HL-60 (cell line): ENCODE measurements around the gene RBFOX2.

Experiments
- DNase-seq, 2 experiments: peaks; one replicate each; pipeline ENCODE4 v3.0.0-alpha.2; 2010 to 2020; ENCODE audit warnings: low read depth in 1 of 2, low spot score in 1 of 2
- H3K27ac ChIP-seq: fragments of 250-450 bp; sonication (Bioruptor Pico); replicated peaks from 2 replicates; pipeline ENCODE4 v1.5.1; 2020; ENCODE audit warnings: mild to moderate bottlenecking, moderate library complexity
- H3K27me3 ChIP-seq: fragments of 250-450 bp; sonication (Bioruptor Pico); 2 replicates; pipeline ENCODE4 v1.5.1; 2021; ENCODE audit warnings: mild to moderate bottlenecking, moderate library complexity; ENCODE audit not compliant: insufficient read depth, poor library complexity, severe bottlenecking
- H3K4me3 ChIP-seq: replicated peaks from 2 replicates; pipeline ENCODE4 v1.5.1; 2011; ENCODE audit warnings: mild to moderate bottlenecking, control low read depth, low read length; ENCODE audit not compliant: insufficient read depth
- CTCF ChIP-seq: IDR thresholded peaks from one replicate; pipeline ENCODE4 v1.5.1; 2011; ENCODE audit warnings: low read length, control low read depth, inconsistent platforms; ENCODE audit not compliant: insufficient read depth
- GABPA ChIP-seq: IDR thresholded peaks from 2 replicates; pipeline ENCODE4 v1.6.1; 2012; ENCODE audit warnings: low read depth
- POLR2AphosphoS5 ChIP-seq: IDR thresholded peaks from 2 replicates; pipeline ENCODE4 v1.6.1; 2012; ENCODE audit warnings: low read depth
- REST ChIP-seq: IDR thresholded peaks from 2 replicates; pipeline ENCODE4 v1.6.1; 2012; ENCODE audit warnings: low read depth; ENCODE audit not compliant: insufficient replicate concordance
- SPI1 ChIP-seq: IDR thresholded peaks from 2 replicates; pipeline ENCODE4 v1.6.1; 2012; ENCODE audit warnings: low read depth, mild to moderate bottlenecking, borderline replicate concordance

Gene RBFOX2

DNA sequence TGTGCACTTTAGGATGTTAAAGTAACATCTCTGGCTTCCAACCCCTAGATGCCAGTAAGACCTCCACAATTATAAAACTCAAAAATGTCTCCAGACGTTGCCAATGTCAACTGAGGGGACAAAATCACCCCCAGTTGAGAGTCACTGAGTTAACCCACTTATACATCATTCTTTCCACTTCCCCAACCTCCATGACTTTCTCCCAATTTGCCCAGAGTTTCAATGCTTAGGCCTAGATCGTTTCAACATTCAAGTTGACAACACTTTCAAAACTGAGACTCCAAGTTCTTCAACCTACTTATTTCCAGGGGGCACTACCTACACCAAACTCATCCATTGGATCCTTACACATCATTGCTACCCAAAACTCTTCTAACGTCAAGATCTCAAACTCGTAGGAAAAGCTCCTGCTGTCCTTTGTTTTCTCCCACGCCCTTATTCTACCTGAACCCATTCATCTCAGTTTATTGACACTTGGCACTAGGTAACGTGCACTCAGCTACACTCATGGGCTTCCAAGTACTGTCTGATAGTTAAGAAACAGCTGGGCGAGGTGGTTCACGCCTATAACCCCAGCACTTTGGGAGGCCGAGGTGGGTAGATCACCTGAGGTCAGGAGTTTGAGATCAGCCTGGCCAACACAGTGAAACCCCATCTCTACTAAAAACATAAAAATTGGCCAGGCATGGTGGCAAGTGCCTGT is 24.5 kb downstream of the RBFOX2 start:
- Histone ChIP-seq H3K27ac (no peak overlapping the region), H3K4me3 (no peak overlapping the region), H3K27me3 (no peaks in the 10 kb centered on the region)
- no peak for DNase-seq
- TF ChIP-seq REST: no peak
- TF ChIP-seq CTCF: no peak
- no peak for TF ChIP-seq GABPA
- TF ChIP-seq POLR2AphosphoS5: no peak
- TF ChIP-seq SPI1: no peak

DNA sequence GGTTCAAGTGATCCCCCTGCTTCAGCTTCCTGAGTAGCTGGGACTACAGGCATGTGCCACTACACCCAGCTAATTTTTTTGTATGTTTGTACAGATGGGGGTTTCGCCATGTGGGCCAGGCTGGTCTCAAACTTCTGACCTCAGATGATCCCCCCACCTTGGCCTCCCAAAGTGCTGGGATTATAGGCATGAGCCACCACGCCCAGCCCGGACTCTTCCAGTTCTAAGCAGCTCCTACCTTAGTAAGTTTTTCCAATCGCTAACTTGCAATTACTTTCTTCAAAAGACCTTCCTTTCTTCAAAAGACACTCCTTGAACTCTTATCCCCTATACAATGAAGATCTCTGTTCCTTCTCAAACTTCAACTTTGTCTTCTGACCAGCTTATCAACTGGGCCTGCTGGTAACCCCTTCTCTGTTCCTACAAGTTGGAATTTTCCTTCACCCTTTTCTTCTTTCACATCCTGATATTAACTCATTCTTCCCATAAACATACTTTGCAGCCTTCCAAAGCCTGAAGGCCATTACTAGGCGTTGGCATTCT is 25.8 kb downstream of the RBFOX2 start:
- no peaks in the 10 kb centered on the region for H3K27me3 ChIP-seq
- H3K27ac ChIP-seq: no peak overlapping the region
- no peak for DNase-seq
- H3K4me3 ChIP-seq: no peak overlapping the region
- TF ChIP-seq REST (no peak), POLR2AphosphoS5 (no peak), GABPA (no peak), SPI1 (no peak), CTCF (no peak)

- H3K27me3 ChIP-seq: peaks cover 5% of the 10 kb centered on the region
- no peak overlapping the region for H3K27ac ChIP-seq
- no peak for DNase-seq
- no peak overlapping the region for H3K4me3 ChIP-seq
- TF ChIP-seq CTCF (no peak), GABPA (no peak), POLR2AphosphoS5 (no peak), REST (no peak), SPI1 (no peak)
These were observed 26.5 kb downstream of the RBFOX2 start for GRCh38 chr22:36002084-36002483.
